Glomerular endothelial cell (primary cell): Measurements from ENCODE around the gene PHF10. TPM values are rescaled to one million over a fixed set of nuclear protein-coding genes. Genes with fewer than 3 reads are reported as not detected.
A peak's percentile ranks its signal among the peaks of the same experiment; 100 is the strongest.
"Not testable (repeated sequence)": the region's sequence is repeated elsewhere in the genome, so short reads cannot be mapped to it uniquely, and the experiment has no call there.

Source experiments
- DNase-seq: peaks from one replicate; pipeline ENCODE4 v3.0.0-alpha.2; 2011; ENCODE audit warnings: low read depth, low spot score; ENCODE audit errors: extremely low read depth
- total RNA-seq: library from RNA; depleted of rRNA; stranded (reverse); fragments of >200 nt; gene quantifications from 2 replicates; pipeline ENCODE4 v1.2.3, GENCODE V29; 2015

PHF10 gene
- total RNA-seq, 1 donor from 2014 or later: 70.3 TPM

DNA sequence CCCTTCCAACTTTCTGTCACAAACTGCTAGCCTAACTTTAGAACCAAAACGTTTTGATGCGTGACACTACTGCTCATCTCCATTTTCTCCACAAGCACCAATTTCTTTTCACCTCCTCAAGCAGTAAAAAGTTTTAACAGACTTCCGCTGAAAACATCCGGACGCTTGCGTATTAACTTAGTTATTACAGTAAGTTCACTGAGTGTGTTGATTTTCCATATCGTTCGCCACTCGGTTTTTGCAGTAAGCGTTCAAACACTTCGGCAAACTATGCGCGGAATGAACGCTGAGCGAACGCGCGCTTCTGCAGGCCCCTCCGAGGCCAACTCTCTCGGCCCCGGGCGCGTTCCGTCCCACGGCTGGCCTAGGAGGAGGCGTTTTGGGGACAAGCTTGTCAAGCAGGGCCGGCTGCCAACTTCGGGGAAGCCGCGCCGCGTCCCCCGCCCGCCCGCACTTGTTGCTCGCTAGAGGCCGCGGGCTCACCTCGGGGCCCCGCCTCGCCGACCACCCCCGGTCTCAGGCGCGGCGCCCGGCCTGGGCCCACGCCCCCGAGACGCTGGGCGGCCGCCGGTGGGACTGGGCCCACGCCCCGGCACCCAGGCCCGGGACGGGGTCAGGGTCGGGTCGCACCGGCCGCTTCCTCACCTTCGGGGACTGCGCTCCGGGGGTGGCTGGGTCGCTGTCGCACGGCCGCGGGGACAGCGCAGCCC is 945 bp downstream of the PHF10 start:
- DNase-seq: no peak

DNA sequence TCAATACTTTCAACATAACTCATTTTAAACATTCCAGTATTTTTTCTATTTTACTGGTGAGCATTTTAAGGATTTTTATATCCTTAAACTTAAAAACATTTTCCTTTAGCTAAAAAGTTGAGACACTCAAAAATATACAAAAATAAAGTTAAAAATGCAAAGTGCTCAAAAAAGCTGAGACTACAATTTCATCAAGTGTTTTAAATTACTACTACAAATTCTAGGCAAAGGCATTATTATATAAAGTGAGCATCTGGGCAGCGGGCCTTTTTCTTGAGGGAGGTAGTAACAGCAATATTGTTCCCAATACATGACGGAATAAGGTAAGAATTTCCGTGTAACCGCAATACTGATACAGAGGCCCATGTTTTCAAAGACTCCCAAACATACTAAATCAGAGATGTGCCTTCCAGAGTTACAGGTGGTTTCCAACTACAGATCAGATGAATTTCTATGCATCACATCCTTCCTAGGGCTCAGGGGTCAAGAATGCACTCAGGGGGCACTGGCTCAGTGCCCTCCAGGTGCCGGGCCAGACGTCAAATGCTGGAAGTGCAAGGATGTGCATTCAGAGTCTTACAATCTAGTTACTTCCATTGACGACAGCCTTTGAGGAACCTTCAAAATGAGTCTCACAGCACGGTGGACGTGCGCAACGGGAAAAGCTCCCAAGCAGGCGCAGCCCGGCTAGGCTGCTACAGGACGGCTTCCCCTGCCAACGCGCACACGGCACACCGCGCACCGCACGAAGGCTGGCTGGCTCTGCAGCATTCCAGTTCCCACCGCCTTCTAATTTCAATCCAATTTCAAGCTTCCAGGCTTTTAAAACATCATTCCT is 1.7 kb downstream of the PHF10 start:
- peak; percentile 79 for DNase-seq

DNA sequence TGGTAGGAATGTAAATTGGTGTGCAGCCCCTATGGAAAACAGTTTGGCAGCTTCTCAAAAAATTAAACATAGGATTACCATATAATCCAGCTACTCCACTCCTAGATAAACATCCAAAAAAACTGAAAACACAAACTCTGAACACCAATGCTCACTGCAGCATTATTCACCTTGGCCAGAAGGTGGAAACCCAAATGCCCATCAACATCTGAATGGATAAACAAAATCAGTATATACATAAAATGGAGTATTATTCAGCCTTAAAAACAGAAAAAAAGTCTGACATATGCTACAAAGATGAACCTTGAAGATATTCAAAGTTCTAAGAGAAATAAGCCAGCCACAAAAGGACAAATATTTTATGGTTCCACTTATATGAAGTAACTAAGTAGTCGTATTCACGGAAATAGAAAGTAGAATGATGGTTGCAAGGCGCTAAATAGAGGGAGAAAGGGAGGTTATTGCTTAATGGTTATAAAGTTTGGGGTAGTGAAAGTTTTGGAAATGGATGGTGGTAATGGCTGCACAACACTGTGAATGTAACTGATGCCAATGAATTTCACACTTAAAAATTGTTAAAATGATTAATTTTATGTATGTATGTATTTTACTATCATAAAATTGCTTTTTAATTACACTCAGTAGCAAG is 4.0 kb downstream of the PHF10 start:
- no peak for DNase-seq

DNA sequence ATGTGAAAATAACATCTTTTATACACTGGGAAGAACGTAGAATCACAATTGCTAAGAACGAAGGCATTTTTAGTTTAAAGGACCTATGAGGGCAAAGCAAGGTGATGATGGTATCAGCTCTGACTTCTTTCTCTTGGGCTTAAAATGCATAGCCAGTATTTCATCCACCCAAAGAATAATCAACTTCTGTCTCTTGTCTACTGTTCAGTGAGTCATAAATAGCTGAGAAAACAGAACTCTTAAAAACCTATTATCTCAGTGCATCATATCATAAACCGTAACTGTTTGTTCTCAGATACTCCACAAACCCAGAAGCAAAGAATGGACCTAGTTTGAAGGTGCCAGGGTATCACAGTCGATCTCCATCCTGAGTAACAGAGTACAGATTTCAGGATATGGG is 5.2 kb downstream of the PHF10 start:
- no peak for DNase-seq

DNA sequence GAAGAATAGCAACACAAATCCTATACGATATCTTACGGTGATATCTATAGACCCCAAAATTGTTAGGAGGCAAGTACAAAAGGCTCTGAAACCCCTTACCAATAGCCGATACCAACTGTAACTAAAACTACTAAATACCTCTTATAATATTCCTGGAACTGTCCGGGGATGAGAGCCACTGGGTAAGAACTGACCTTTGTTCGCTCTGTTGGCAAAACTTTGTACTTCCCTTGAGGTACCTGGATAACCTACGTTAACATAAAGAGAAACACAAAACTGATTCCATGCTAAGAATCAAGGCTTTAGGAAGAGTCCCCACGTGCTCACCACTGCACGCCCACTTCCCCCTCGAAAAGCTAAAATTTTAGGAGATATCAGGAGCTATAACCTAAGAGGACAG is 9.7 kb downstream of the PHF10 start:
- DNase-seq: no peak

DNA sequence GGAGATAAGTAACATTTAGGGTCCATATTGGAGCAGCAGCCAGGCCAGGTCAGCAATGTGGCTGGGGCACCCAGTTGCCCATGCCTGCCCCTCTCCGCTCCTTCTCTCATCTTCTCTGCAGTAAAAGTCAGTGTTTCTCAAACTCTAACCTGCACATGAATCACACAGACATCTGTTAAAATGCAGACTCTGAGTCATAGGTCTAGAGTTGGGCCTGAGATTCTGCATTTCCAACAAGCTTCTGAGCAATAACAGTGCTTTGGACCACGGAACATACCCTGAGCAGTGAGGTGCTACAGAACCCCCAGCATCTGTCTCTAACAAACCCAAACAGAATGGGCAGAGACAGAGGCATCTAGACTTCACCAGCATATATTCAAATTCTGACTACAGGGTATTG is 10.1 kb downstream of the PHF10 start:
- no peak for DNase-seq

DNA sequence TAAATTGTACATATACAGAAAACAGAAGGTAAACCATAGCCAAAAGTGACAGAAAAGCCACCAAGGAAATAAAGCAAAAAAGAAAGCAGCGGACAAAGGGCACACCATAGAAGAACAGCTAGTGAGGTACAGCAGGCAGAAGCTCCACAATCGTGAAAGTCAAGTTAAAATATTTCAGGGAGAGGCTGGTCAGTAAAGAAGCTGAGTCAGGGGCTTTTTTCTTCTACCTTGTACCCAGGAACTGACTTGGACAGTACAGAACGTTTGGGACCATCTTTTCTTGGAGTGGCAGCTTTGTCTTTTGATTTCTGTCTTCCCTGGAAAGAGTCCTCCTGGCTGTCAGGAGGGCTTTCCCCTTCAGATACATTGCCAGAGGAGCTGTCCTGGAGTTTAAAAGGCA is 14.3 kb downstream of the PHF10 start:
- DNase-seq: no peak

DNA sequence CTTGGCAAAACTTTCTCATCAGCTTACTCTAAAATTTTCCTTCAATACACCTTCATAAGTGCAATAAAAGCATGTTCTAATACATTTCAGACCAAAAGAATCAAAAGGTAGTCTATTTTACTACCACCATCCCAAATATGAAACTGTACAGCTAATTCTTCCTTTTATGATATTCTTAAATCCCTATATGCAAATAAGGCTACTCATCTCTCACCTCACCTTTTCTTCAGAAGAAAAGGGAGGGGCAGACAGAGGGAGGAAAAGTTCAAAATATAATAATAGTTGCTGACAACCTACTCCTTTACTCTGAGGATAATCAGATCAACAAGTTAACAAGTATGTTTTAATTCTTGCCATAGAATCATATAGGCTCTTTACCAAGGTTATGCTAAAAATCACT is 15.0 kb downstream of the PHF10 start:
- DNase-seq: no peak

DNA sequence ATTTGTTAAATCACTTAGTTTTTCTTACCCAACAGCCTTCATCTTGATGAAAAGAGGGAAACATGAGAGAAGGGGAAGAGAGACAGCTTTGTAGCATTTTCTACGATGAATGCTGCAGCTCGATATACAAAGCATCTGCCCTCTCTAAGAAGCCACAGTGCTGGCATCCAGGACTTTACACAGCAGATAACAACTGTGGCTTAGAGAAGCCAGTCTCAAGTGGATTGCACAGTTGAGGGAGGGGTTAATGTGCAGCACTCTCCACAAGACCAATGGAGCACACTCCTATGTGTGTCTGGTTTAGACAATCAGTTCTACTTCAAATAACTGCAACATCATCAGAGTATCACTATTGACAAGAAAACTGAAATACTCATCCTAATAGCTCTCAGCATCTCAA is 16.5 kb downstream of the PHF10 start:
- no peak for DNase-seq

DNA sequence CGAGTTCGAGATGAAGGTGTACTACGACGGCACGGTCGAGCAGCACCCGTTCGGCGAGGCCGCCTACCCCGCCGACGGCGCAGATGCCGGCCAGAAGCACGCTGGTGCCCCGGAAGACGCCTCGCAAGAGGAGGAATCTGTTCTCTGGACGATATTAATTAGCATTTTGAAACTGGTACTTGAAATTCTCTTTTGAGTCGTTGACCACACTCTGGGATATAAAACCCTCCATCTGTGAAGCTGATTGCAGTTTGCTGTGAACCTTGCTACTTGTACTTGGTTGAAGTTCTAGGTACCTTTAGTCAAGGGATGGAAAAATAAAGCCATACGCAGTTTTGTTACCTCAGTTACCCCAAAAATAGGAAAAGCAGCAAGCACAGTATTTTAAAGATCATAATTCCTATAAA is 21.5 kb downstream of the PHF10 start:
- DNase-seq: no peak

DNA sequence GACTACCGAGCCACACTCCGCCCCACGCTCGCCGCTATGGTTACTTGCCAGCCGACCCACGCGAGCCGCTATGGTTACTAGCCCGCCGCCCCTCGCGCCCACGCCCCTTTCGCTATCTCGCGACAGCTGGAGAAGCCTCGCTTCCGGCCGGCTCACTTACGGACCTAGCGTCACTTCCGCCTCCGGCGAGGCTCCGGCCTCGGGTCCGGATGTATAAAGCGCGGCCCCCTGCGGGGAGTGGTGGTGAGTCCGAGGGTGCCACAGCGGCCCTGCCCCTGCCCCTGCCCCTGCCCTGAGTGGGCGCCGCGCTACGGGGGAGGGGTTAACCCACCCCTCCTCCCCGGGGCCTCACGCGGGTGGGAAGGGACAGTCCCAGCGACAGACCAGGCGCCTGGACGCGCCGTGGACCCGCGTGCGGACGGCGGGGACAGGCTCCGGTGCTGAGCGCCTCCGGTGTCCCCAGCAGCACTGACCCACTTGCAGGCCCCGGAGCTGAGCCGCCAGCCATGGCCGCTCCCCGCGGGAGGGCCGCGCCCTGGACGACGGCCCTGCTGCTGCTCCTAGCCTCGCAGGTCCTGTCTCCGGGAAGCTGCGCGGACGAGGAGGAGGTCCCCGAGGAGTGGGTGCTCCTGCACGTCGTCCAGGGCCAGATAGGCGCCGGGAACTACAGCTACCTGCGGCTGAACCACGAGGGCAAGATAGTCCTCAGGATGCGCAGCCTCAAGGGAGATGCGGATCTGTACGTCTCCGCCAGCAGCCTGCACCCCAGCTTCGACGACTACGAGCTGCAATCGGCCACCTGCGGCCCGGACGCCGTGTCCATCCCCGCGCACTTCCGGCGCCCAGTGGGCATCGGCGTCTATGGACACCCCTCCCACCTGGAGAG is 22.1 kb downstream of the PHF10 start, which contains the start of the genes C6orf120 and WDR27:
TSS of gene C6orf120 (plus strand) at position 173 of the 886 bp plus-strand sequence. CDS start at position 507, 334 bp downstream.
TSS of gene WDR27 (minus strand) at position 76 of the 886 bp plus-strand sequence. CDS start 13,024 bp downstream, outside the sequence.
- peak; percentile 73 for DNase-seq

DNA sequence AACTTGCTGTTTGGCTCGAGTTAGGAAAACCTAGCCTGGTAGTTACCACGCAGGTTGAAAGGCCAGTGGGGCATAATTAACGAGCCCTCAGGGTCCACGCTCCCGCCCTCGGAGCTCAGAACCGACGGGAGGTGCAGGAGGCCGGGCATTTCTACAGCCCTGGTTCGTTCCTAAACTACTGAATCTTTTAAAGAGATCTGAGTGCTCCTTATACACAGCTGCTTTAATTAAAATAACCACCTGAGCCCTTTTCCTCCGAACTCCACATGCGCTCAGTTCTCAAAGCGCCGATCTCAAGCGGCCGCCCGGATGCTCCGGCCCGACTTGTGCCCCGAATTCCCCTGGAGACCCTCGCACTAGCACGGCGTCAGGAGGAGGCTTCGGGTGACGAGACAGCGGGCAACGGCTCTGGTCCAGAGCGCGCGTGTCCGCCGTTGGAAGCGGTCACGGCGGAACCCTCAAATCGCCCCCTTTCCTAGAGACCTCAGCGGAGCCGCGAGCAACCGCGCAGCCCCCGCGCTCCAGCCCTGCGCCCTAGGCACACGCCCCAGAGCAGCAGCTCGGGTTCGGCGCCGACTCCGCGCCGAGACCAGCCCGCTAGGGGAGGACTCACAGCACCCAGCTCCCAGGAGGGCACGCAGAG is 22.9 kb downstream of the PHF10 start:
- no peak for DNase-seq

DNA sequence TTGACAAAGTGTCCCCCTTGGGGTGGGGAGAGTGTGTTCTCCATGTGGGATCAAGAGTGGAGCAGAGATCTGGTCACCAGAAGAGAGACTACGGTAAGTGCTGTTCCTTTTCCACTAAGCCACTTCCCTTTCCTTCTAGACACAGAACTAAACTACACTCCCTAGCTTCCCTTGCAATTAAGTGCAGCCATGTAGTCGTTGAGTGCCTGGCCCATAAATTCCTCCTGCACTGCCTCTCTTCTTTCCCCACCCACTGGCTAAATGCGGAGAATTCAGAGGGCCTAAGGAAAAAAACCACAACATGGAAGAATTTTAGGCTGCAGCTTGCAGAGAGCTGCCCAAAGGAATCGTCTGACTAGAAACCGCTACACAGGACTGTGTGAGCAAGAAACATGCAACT is 24.0 kb downstream of the PHF10 start:
- DNase-seq: no peak

DNA sequence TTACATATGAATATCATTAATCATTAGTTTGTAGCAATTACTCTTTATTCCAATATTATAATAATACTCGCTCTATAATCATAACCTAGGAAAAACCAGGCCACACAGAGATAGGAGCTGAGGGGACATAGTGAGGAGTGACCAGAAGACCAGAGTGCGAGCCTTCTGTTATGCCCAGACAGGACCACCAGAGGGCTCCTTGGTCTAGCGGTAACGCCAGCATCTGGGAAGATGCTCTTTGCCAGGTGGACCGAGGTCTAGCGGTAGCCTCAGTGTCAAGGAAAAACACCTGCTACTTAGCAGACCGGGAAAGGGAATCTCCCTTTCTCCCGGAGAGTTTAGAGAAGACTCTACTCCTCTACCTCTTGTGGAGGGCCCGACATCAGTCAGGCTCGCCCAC is 27.2 kb downstream of the PHF10 start:
- DNase-seq: not testable (repeated sequence)

DNA sequence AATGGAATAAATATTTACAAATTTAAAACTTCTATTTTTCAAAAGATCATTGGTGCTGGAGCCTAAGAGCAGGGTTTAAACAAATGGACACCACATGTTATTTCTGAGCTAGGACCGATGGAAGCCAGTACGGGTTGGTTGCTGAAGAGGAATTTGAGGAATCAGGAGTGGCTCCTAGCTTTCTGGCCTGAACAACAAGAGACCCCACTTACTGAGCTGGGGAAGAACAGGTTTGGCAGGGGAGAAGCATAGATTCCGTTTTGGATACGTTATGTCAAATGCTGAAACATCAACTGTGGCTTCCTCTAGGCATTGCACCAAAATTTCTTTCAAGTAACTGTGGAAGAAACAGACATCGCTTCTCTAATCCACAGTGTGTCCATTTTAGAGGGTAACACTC is 29.2 kb downstream of the PHF10 start:
- DNase-seq: no peak

DNA sequence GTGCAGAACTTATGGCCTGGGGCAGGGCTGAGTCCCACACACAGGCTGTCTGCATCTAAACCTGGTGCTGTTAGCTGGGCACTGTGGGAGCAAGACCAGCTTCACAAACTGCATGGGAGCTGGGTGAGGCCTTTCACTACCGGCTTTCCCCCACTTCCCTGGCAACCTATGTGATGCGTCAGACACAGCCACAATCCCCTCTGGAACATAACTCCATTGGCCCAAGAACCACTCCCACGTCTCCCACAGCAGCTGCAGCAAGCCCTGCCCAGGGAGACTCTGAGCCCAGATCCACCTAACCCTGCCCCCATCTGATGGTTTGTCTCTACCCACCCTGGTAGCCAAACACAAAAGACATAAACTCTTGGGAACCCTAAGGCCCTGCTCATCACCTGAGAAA is 31.8 kb downstream of the PHF10 start:
- no peak for DNase-seq

DNA sequence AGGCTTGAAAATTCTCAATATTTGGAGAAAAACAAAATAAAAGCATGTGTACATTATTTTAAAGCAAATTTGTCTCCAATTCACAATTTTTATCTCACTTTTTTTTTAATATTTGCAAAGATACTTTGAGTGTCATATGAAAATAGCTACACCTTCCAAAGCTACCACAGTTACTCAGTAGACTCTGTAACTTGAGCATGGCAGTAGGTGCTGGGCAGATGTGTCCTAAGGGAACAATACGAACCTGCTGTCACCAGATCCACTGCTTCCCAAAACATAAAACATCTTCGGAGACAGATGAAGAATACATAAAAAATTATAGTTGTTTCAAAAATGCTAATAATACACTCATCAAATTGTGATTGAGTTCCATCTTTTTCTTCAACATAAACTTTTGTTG is 33.0 kb downstream of the PHF10 start:
- no peak for DNase-seq

DNA sequence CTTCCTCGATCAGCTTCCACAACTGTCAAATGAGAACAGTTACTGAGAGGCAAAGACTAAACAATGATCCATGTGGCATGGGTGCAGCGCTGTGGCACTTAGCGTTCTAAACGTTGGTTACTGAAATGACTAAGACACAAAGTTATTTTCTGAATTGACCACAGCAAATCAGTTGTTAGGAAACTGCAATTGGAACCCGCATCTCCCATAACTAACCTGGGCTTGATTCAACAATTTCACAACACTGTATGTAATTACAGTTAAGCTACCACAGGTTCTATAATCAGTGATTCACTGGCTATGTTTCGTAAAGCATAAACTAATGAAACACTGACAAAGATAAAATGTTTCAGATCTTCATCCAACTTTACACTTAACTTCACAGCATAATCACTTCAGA is 35.0 kb downstream of the PHF10 start:
- DNase-seq: no peak

DNA sequence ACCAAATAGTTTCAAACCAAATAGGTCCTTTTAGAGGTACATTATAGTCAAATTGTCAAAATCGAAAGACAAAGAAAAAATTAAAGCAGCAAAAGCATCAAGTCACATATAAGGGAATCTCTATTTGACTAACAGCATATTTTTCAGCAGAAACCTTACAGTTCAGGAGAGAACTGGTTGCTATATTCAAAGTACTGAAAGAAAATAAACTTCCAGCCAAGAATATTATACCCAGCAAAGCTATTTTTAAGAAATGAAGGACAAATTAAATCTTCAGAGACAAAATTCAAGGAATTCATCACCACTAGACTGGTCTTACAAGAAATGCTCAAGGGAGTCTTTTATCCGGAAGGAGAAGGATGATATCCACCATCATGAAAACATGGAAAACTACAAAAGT is 38.4 kb downstream of the PHF10 start:
- no peak for DNase-seq

DNA sequence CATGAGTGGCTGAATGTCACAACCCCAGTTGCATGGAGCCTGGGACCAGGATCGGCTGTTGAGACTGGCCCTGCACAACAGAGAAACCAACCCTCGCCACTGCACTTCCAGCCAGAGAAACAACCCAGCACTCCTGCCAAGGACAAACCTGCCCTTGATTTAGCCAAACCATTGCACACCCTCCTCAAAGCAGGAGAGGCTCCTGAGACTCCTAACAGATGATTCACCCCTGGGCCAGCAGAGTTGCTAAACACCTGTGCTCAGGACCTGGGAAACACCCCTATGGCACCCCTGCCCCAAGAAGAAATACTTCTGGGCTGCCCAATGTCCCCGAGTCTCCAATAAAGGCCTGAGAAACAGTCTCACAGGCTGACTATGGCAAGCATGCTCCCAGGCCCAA is 40.2 kb downstream of the PHF10 start:
- no peak for DNase-seq
